Measurements from ENCODE around the gene NIT2.

NIT2 gene

DNA sequence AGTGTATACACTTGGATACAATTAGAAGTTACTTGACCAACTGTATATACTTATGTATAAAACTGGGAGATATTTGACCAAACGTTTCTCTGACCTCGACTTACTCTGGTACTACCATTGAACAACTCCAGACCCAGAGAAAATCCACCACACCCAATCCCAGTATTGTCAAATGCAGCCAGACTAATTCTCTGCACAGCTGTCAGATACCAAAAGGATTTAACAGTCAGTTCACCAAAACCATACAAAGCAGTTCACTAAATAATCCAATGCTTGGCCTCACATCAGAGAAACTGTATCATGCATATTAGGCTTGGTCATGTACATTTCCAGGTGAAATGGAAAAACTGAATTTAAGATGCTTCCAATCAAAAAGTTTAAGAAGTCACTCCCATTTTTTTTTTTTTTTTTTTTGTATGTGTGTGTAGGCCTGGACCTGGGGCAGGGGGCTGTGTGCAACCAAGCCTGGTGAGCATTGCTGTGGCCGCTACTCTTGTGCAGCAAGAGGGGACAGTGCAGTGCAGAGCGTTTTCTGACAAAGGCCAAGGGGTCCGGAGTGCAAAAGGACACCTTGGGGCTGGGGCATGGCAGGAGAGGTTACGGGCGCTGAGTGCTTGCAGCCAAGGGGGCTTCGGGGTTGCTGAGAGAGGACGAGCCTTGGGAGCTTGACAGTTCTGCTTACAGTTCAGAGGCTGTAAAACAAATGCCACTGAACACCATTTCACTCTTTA, 64.9 kb downstream of the NIT2 start:
- DNase-seq, result no peak

DNA sequence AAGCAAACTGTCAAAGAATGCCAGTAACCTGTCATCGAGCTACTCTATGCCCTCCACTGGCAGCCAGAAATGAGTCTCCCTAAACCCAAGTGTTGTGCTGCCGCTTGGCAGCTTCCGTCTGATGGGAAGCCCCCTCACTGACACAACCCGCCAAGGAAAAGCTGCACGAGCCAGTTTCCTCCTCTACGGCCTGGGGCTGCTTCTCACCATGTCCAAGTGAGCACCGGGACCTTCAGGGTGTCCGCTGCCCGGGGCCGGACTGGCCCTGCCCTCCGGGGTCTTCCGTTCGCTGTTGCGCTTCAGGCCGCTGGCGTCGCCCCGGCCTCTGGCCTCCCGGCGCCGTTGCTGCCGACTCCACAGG, 65.8 kb downstream of the NIT2 start:
- no peak for DNase-seq

DNA sequence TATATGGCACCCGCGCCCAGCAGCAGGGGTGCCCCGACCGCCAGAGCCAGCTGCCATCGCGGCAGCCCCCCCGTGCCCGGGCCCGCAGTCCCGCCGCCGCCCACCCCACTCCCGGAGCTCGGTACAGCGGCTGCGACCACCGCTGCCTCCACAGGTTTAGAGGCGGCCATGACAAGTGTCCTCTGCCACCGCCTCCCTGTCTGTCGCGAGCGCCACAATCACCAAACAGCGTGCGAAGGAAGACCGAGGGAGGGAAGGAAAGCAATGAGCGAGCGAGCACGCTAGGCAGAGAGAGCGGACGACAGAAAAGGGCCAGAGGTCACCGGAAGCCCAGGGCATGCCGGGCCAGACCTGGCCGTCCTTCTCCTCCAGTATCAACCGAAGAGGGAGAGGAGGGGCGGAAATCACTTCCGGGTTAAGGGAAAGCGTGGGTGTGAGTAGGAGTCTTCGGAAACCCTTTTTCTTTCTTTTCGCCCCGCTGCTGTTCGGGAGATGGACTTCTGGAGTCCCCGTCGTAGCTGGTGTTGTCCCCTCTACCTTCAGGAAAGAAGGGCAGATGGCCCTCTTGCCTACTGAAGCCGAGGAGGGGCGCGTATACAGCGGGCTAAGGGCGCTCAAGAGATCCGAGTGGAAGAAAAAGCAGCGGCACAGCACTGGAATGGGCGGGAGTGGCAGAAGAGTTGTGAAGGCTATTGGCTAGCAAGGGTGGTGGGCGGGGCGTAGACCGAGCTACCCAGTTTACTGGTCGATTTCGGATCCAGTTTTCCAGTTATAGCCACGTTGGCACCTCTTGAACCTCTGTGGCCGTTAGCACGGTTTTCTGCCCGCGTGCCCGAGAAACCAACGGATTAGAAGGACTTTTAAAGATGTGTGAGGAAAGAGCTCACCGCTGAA, 66.5 kb downstream of the NIT2 start, which contains the start of the genes LNP1 and TOMM70:
Gene LNP1 (plus strand): TSS at position 760 of the 894 bp plus-strand sequence. CDS start 28,191 bp downstream, outside the sequence.
Gene TOMM70 (minus strand): TSS at position 310 of the 894 bp plus-strand sequence. CDS start 140 bp downstream, at position 170.
- peak; percentile 98 for DNase-seq

DNA sequence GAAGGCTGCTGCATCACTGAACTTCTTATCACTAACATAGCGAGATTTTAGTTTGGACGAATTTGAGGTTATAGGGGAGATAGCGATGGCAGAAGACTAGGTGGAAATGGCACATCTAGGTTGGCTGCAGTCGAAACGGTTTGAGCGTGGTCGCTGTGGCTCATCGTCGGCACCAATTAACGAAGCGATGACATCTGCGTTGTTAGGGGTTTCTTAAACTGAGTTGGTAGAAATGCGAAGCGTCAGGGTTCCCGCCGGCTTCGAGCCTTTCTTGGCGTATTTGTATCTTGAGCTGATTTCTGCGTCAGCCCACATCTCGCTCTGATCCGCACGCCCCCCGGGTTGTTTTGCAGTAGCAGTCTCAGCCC, 67.1 kb downstream of the NIT2 start:
- peak; percentile 56 for DNase-seq

DNA sequence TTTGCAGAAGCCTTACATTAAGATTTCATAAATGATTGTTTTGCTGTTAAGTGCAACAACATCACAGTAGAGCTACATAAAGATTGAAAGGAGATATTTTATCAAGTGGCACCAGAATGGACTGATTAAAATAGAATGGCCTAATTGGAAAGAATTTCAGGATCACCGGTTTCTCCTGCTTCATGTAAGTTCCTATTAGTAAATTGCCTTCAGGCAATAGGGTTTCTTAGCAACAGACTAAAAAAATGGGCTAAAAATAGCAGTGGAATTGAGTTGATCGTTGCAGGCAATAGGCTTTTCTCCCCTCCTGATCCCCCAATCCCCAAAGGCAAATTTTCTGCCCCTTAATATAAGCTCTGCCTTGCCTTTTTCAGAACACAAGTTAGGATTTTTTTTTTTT, 67.7 kb downstream of the NIT2 start:
- DNase-seq, result peak; percentile 38

DNA sequence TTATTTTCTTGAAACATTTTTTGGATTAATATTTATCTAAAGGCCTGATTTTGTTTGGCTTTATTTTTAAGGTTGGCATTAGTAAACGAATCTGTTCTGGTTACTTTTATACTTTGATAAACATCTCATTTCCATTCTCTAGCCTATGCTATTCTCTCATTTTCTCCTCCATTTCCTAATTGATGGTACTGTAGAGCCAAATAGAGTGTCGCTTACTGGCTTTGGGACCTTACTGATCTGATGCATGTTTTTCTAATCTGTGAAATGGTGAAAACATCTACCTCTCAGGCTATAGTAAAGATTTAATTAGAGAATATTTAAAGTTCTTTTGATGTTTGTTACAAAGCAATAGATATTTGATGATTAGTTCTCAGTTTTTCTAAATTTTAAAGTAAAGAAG, 68.3 kb downstream of the NIT2 start:
- no peak for DNase-seq

DNA sequence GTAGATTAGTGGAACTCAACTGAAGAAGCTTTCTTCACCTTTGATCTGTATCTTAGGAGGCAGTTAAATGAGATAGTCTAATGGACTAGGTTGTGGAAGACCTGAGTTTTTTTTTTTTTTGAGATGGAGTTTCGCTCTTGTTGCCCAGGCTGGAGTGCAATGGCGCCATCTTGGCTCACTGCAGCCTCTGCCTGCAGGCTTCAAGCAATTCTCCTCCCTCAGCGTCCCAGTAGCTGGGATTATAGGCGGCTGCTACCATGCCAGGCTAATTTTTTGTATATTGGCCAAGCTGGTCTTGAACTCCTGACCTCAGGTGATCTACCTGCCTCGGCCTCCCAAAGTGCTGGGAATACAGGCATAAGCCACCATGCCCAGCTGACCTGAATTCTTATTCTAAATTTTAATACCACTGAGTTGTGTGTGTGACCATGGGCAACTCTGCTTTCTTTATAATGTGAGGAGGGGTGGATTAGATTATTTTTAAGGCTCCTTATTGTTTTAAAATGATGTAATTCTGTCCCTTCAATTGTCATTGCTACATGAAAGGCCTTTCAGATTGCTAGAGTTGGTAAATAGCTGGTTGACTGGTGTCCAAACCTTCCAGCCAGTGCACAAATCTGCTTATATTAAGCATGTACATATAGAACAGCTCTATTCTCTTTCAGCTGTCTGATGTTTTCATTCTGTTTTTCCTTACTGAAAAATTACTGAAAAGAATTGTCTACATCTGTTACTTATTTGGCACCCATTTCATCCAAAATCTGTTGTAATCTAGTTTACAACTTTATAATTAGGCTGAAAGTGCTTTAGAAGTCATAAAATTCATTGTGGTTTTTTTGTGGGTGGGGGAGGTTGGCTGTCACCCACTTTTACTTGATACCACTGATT, 69.0 kb downstream of the NIT2 start:
- DNase-seq, result peak; percentile 4

DNA sequence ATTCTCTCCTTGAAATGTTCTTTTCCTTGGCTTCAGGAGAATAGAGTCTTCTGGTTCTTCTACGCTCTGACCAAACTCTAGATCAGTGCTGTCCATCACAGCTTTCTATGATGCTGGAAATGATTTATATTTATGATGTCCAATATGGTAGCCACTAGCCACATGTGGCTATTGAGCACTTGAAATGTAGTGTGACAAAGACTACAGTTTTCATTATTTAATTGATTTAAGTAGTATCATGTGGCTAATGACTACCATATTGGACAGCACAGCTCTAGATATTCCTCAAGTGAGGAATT, 69.6 kb downstream of the NIT2 start:
- no peak for DNase-seq

DNA sequence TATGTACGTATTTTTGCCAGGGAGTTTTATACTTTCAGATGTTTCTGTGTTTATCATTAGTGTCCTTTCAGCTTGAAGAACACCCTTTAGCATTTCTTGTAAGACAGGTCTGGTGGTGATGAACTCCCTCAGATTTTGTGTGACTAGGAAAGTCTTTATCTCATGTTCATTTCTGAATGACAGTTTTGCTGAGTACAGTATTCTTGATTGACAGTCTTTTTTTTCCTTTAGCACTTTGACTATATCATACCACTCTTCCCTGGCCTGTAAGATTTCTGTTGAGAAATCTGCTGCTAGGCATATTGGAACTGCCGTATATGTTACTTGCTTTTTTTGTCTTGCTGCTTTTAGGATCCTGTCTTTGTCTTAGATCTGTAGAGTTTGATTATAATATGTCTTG, 72.6 kb downstream of the NIT2 start:
- DNase-seq, result no peak

DNA sequence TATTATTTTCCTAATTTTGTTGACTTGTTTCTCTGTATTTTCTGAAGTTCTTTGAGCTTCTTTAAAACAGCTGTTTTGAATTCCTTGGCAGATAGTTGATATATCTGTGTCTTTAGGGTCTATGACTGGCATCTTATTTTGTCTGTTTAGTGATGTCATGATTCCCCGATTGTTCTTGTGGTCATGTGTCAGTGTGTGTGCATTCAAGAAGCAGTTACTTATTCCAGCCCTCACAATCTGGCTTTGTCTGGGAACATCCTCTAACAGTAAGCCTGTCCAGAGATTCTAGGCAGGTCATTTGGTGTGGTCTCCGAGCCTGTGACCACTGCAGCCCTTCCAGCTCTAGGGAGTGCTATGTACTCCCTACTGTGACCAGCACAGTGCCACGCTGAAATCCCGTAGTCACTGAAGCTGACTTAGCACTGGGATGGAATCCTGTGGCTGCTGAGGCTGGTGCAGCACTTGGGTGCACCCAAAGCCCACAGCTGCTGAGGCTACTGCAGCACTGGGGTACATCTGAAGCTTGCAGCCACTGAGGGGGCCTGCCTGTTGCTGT, 73.5 kb downstream of the NIT2 start:
- no peak for DNase-seq

Measured in NCI-H1436 (cell line).